Measurements from ENCODE around the gene UBE2J1.

Gene UBE2J1

GRCh38 chr6:89302936-89303335 lies 49.6 kb downstream of the UBE2J1 start:
- no peak for DNase-seq (ENCODE audit: low read depth)
- no peak overlapping the region for H3K4me3 ChIP-seq (ENCODE audit: control insufficient read depth, low read depth, low read length)
- TF ChIP-seq, protein P1, sequence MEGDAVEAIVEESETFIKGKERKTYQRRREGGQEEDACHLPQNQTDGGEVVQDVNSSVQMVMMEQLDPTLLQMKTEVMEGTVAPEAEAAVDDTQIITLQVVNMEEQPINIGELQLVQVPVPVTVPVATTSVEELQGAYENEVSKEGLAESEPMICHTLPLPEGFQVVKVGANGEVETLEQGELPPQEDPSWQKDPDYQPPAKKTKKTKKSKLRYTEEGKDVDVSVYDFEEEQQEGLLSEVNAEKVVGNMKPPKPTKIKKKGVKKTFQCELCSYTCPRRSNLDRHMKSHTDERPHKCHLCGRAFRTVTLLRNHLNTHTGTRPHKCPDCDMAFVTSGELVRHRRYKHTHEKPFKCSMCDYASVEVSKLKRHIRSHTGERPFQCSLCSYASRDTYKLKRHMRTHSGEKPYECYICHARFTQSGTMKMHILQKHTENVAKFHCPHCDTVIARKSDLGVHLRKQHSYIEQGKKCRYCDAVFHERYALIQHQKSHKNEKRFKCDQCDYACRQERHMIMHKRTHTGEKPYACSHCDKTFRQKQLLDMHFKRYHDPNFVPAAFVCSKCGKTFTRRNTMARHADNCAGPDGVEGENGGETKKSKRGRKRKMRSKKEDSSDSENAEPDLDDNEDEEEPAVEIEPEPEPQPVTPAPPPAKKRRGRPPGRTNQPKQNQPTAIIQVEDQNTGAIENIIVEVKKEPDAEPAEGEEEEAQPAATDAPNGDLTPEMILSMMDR (IDR thresholded peaks at IDR 0.05; ENCODE audit: control insufficient read depth, insufficient read depth, low read depth, low read length, missing control alignments), result no peak

GRCh38 chr6:89302195-89302770 lies 50.2 kb downstream of the UBE2J1 start:
- H3K4me3 ChIP-seq (ENCODE audit: control insufficient read depth, low read depth, low read length), result no peak overlapping the region
- DNase-seq (ENCODE audit: low read depth), result no peak
- TF ChIP-seq, protein P1 (IDR thresholded peaks at IDR 0.05; ENCODE audit: control insufficient read depth, insufficient read depth, low read depth, low read length, missing control alignments), result no peak

DNA sequence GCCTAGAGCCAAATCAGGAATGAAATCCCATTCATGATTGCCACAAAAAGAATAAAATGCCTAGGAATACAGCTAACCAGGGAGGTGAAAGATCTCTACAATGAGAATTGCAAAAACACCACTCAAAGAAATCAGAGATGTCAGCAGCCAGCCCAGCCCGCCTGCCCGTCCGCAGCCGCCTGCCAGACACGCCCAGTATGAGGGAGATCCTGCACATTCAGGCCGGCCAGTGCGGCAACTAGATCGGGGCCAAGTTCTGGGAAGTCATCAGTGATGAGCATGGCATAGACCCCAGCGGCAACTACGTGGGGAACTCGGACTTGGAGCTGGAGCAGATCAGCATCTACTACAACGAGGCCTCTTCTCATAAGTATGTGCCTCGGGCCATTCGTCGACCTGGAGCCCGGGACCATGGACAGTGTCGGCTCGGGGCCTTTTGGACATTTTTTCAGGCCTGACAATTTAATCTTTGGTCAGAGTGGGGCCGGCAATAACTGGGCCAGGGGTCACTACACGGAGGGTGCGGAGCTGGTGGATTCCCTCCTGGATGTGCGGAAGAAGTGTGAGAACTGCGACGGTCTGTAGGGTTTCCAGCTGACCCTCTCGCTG lies 50.8 kb downstream of the UBE2J1 start:
- TF ChIP-seq, protein P1 (IDR thresholded peaks at IDR 0.05; ENCODE audit: control insufficient read depth, insufficient read depth, low read depth, low read length, missing control alignments), result no peak

DNA sequence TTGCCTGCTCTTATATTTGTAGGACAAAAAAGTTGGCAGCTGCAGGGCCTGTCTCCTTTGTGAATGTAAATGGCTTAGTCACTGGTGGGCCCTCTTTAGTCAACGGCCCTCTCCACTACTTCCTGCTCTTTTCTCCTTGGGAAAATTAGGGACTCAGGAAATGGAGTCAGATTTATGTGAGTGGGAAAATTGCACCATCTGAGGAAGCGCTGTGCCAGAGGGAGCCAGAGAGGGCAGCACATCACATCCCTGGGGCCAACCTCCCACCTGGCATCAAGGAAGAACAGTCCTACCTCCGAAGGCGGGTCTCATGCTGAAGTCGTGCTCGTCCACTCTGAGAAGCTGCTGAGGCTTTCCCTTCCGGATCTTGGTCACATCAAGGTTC lies 53.1 kb downstream of the UBE2J1 start:
- no peak for DNase-seq (ENCODE audit: low read depth)
- H3K4me3 ChIP-seq (ENCODE audit: control insufficient read depth, low read depth, low read length), result no peak overlapping the region
- TF ChIP-seq, protein P1 (IDR thresholded peaks at IDR 0.05; ENCODE audit: control insufficient read depth, insufficient read depth, low read depth, low read length, missing control alignments), result peak; percentile 6

More for the DNA sequence above, 50.8 kb downstream of the UBE2J1 start:
- no peak for DNase-seq (ENCODE audit: low read depth)
- H3K4me3 ChIP-seq (ENCODE audit: control insufficient read depth, low read depth, low read length), result no peak overlapping the region

- TF ChIP-seq, protein P1 (IDR thresholded peaks at IDR 0.05; ENCODE audit: control insufficient read depth, insufficient read depth, low read depth, low read length, missing control alignments), result no peak
- H3K4me3 ChIP-seq (ENCODE audit: control insufficient read depth, low read depth, low read length), result no peak overlapping the region
- DNase-seq (ENCODE audit: low read depth), result no peak
These were observed 53.6 kb downstream of the UBE2J1 start for GRCh38 chr6:89298680-89299465.

GRCh38 chr6:89297695-89298351 lies 54.7 kb downstream of the UBE2J1 start:
- TF ChIP-seq, protein P1 (IDR thresholded peaks at IDR 0.05; ENCODE audit: control insufficient read depth, insufficient read depth, low read depth, low read length, missing control alignments), result no peak
- peak; percentile 74 for DNase-seq (ENCODE audit: low read depth)
- H3K4me3 ChIP-seq (ENCODE audit: control insufficient read depth, low read depth, low read length), result no peak overlapping the region
